Right hindlimb (tissue), 1 donor: ENCODE measurements around the gene INKA2.

Experiments used
- DNase-seq: peaks from one replicate; pipeline ENCODE4 v3.0.0-alpha.2; 2018

INKA2 gene

DNA sequence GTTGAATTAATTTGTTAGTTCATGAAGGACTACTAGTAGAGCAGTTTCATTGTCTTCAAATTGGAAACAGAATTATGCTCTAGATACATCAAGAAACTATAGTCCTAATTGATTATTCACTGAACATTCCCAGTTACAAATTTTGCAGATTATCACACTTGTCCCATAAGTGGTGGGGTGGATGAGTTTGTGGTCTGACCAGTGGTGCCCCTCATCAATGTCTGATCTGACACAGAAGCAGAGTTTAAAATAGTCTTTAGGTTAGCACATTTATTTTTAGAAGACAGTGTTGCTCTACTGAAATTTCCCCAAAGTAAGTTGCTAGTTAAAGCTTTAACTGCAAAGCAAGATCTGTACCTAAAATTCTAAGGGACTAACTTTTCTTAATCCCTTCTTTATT is 42.9 kb downstream of the INKA2 start:
- no peak for DNase-seq

DNA sequence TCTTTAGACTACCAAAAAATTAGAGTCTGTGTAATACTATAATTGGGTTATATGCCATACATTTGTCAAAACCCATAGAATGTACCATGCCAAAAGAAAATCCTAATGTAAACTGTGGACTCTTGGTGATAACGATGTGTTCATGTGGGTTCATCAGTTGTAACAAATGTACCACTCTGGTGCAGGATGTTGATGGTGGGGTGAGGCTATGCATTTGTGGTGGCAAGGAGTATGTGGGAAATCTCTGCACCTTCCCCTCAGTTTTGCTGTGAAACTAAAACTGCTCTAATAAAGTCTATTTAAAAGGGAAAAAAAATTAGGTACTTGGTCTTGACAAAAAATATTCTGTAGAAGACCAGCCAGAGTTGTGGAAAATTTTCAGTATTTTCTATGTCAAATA is 43.4 kb downstream of the INKA2 start:
- DNase-seq, result no peak

DNA sequence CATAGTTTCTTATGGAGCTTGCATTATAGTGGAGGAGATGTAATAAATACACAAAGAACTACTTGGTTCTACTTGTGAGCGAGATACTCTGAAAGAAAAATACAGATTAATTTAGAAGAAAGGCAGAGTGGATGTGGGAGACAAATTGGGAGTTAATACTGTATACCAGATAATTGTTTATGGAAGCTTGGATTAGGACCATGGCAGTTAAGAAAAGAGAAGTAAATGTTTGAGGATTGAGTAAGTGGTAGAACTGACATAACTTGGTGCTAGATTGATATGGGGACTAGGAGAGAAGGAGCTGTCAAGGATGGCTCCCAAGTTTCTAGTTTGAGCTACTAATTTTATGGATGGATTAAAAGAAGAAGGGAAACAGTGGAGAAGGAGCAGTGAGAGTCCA is 47.3 kb downstream of the INKA2 start:
- no peak for DNase-seq

DNA sequence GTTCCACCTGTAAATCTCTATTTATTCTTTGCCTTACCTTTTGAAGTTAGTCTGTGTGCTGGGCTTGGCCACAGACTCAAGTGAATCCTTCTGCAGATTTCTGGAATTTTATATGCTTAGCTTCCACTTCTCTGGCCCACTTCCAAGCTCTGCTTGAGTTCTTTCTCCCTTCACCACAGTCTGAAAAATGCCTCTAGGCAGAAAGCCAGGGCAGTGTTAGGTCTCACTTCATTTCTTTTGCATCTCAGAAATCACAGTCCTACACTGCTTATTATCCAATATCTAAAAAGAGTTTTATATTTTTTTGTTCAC is 48.9 kb downstream of the INKA2 start:
- DNase-seq, result peak; percentile 70
